GM12801 (cell line): ENCODE measurements around the gene ERN1.

Experiments
- CTCF ChIP-seq: IDR thresholded peaks from one replicate; pipeline ENCODE4 v1.5.1; 2011; ENCODE audit warnings: control low read depth; ENCODE audit not compliant: insufficient read length; ENCODE audit errors: extremely low read depth

The ERN1 gene

DNA sequence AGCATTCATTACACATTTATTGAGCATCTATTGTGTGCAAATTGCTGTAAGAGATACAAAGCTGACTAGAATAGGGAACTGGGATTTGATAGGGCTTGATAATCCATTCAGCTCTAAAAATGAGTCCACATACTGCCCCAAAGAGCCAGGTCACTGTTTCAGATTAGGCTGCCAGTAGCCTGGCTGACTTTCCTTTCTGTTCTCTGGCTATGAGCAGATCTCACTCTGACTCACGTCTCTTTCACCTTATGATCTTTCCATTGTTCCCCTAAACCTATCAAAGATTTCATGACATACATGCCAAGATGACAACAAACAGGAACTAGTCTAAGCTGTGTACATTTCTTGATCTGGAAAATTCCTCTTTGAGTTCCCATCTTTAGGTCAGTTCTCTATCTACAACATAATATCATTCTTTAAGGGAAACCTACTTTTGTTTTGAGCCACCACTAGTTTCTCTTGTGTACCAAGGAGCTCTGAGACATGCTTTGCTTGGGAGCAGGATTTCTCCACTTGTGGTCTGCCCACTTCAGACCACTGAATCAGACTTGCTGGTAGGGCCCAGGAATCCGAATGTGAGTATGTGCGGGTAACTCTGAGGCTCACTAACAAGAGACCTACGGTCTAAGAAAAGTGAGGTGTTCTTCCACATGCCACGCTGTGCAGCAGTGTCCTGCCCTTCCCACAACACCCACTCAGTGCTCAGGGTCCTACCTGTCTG lies 68.6 kb downstream of the ERN1 start:
- no peak for TF ChIP-seq CTCF

DNA sequence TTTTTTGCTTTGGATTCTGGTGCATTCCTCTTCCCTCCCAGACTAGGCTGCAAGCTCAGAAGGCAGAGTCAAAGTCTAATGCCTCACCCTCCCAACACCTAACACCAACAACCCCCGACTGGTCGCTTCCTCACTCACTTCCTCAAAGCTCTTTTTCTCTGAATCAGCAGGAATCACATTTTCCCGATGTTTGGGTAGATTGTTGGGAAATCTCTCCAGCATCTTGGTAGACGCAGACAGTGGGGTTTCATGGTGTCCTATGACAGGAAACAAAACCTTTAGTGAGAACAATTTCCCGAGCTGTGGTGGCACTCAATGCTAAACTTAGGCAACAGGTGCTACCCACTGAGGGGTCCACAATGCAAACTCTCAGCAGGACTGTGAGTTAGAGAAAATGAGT lies 69.6 kb downstream of the ERN1 start:
- no peak for TF ChIP-seq CTCF

DNA sequence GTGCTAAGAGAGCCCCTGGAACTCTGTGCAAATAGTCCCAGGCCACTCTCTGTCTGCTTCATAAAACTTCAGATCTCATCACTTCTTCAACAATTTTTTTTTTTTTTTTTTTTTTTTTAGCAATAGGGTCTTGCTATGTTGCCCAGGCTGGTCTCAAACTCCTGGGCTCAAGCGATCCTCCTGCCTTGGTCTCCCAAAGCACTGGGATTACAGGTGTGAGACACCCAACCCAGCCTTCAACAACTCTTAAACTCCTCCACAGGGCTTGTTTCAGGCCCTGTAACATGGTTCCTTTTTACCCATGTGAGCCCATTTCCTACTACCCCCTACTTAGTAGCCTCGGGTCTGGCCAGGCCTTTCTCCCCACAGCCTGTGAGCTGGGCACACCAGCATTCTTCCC lies 70.2 kb downstream of the ERN1 start:
- no peak for TF ChIP-seq CTCF

- no peak for TF ChIP-seq CTCF
These were observed 71.3 kb downstream of the ERN1 start for GRCh38 chr17:64058621-64059020.

DNA sequence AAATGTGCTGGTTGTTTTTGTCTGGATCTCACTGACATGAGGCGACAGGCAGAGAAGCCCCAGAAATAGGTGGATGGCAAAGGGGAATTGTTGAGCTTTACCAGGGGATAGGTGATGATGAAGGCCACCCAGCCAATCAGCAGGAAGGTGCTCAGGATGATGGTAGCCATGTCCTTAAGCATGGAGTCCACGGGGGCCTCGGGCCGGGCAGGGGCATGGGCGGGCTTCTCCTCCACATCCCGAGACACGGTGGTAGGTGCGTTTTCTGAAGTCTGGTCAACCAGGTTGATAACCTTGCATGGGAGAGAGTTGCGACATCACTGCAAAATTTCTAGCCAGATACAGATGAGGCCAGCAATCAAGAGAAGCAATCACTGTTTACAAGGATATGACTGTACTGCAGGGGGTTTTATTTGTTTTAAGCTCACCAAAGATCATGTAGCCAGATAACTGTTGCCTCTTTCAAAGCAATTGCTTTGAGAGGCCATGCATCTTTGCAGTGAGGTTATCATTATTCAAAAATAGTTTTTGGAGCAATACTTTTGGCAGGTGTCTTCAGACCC lies 72.2 kb downstream of the ERN1 start:
- no peak for TF ChIP-seq CTCF

GRCh38 chr17:64056269-64057005 lies 73.5 kb downstream of the ERN1 start:
- TF ChIP-seq CTCF: no peak
